Stimulated activated CD4-positive, alpha-beta T cell treated with anti-CD3 and anti-CD28 coated beads, TNF-alpha, amount 100 ng/mL, for 24 hours (primary cell): ENCODE data around the gene SLC2A3.
"Not testable (repeated sequence)": the region's sequence is repeated elsewhere in the genome, so short reads cannot be mapped to it uniquely, and the experiment has no call there.

Experiments
- DNase-seq, 3 experiments: peaks; one replicate each; pipeline ENCODE4 v3.0.0-alpha.2; 2020; ENCODE audit warnings: low read depth in 3 of 3

The SLC2A3 gene

DNA sequence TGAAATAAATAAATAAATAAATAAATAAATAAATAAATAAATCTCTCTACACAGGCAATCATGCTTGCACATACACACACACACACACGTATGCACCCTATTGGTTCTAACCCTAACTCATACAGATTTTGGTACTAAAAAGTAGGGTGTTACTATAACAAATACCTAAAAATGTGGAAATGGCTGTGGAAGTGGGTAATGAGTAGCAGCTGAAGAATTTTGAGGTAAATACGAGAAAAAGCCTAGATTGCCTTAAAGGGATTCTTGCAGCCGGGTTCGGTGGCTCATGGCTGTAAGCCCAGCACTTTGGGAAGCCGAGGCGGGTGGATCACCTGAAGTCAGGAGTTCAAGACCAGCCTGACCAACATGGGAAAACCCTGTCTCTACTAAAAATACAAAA, 15.7 kb upstream of the SLC2A3 start:
- no peak for DNase-seq

GRCh38 chr12:7950230-7950943, 14.4 kb upstream of the SLC2A3 start:
- not testable (repeated sequence) for DNase-seq

DNA sequence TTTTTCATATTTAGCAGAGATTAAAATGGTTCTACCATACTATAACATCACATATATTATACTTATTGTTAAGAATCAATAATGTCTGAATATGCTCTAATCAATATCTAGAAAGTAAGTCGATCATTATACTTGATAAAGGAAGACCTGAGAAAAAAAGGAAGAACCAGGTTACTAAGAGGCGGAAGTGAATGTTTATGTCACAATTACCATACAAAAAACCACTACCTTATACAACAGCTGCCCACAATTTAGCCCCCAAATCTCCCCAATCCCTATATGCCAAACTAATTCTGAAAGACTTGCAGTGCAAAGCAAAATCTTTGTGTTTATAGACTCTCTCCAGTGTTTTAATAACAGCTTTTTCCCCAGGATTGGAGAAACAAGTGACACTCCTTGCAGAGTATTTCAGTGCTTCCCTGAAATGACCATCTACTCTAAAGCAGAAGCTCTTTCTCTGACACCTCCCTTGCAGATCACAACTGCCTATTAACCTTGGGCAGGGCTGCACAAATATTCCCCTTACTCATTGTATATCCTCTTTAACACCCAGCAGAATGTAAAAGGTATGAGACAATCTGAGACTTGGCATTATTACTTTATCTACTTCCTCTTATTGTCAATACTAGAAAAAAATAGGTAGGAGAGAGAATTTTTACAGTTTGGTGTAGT, 12.7 kb upstream of the SLC2A3 start:
- DNase-seq = no peak

DNA sequence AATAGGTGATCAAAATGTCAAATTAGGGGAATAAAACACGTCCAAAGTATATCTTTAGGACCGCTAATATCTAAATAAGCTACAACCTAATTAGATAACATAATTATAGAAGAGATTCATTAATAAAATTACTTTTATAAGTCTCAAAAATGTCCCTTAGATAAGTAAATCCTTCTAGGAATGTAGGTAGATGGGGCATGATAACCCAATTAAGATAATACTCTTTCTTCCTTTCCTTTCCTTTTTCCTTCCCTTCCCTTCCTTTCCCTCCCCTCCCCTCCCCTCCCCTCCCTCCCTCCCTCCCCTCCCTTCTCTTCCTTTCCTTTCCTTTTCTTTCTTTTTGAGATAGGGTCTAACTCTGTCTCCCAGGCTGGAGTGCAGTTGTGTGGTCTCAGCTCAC, 11.0 kb upstream of the SLC2A3 start:
- DNase-seq = no peak

DNA sequence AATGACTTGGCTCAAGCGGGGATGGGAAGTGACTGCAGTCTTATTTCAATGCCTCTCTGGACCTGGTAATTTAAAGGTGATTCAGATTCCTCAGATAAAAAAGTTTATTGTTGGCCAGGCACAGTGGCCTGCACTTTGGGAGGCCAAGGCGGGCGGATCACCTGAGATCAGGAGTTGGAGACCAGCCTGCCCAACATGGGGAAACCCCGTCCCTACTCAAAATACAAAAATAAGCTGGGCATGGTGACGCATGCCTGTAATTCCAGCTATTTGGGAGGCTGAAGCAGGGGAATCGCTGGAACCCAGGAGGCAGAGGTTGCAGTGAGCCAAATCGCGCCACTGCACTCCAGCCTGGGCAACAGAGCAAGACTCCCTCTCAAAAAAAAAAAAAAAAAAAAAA, 8.8 kb upstream of the SLC2A3 start:
- not testable (repeated sequence) for DNase-seq

- DNase-seq = no peak
These were observed 4.9 kb upstream of the SLC2A3 start for GRCh38 chr12:7940906-7941305.

DNA sequence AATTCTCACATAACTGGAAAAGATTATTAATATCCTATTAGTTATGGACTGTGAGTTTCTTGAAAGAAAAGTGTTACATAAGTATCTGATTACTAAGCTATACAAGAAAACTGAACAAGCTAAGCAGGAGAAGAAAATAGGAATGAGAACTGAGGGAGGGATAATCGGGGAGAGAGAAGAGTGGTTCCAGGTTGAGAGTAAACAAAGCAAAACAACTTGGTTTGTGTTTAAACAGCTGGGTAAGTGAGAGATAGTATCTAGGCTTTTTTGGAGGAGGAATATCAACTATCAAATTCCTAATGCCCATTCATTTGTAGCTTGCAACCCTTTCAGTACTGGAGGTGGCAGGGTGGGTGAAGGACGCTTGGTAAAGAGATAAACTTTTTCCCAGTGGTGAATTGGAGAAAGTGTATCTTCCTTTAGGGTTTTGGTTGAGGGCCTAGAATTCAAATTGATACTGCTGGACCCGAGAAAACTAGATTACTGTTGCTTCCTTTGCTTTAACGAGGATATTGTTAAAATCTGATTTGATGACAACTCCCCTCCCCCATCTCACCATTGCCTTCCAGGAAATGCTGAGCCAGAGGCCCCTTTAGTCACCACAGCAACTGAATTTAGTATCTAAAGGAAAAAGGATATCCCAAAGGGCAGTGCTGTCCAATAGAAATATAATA, 2.0 kb upstream of the SLC2A3 start:
- DNase-seq = no peak

- no peak for DNase-seq
These were observed 996 bp downstream of the SLC2A3 start for GRCh38 chr12:7934889-7935492.

DNA sequence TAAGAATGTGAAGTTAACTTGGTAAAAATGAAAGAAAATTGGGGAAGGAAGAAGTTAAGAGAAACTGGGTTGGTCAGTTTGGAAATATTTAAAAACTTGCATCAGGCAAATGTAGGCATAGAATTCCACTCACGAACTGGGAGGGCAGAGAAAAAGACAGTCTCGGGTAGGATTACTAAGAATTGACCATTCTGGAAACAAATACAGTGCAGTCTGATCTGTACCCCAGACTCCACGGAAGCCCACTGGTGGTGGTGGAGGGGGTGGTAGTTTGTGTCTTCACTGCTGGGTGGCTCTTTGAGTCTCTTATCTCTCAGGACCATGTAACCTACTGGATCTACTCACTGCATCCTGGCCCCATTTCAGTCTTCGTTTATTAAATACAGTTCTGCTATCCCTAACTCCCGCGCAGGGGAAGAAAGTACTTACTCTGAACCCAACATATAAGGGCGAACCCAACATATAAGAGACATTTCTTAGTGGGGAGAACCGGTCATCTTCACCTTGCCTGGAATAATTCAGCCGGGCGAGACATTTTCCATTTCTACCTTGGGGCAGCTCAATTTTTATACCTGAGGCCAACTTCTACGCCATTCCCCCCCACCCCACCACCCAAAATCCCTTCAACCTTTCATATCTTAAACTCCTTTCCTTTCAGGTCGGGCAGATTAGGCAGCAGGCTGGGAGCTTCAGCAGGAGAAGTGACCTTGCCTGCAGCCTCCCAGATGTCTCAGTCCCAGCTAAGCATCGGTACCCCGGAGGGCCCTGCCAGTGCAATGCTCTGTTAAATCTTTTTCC, 1.7 kb downstream of the SLC2A3 start:
- no peak for DNase-seq

DNA sequence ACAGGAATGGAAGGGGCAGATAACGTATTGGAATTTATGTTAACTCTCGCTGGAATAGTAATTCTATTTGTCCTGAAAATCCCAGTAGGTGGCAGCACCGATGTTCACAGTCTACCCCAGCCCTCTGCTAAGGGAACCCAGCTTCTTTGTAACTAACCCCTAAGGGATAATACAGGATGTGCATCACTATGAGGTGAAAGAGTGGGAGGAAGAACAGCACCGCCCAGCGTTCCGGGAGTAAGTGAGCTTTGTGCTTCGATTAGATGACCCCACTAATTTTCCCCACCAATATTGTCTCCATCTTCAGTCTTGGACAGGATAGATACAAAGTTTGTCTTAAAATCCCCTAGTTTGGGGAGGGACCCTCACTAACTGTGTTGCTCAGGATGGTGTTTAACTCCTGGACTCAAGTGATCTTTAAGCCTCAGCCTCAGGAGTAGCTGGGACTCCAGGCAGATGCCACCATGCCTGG, 2.7 kb downstream of the SLC2A3 start:
- DNase-seq = peak; percentile 66 to 81 (median 74)

DNA sequence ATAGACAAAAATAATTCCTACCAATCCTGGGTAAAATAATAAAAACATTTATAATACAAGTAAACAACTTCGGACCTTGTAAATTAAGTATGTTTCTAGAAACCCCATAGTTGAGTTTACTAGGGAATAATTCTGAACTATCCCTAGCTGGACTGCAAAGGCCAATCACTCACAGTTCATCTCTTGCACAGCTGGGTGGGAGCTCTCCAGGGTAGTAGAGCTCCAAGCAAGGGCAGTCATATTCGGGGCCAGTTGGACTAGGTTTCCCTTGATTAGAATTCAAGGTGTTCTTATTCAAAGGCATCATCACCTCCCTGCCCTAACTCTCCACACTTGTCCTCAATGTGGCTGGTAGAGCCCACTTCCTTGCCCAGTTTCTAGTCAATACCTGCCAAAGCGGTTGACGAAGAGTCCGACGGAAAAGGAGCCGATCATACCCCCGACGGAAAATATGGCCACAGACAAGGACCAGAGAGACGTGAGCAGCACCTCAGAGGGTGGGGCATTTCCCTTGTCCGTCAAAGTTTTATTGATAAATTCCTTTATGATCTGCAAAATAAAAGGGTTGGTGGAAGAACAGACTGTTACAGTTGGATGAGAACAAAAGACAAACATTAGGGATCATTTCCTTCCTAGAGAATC, 3.3 kb downstream of the SLC2A3 start:
- not testable (repeated sequence) for DNase-seq

DNA sequence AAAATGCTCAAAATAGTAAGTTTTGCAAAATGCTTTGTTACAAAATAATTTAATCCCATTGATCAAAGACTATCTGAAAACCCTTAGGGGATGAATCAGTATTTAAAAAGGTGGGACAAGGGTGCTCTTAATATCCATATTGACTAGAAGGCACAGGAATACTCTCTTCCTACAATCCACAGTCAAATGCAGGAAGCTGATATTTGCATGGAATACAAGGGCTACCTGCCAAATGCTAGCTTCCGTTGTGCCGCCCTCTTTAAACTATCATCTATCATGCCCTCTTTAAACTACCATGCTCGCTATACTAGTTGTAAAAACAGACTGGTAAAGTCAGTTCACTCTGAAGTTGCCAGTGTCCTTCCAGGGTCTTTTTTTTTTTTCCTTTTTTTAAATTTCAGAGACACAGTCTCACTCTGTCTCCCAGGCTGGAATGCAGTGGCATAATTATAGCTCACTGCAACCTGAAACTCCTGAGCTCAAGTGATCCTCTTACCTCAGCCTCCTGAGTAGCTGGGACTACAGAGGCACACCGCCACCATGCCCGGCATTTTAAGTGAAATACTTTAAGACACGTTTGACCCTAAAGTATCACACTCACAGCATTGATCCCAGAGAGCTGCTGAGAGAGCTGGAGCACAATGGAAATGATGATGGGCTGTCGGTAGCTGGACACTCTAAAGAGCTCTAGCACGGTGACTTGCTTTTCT, 6.7 kb downstream of the SLC2A3 start:
- DNase-seq = no peak

DNA sequence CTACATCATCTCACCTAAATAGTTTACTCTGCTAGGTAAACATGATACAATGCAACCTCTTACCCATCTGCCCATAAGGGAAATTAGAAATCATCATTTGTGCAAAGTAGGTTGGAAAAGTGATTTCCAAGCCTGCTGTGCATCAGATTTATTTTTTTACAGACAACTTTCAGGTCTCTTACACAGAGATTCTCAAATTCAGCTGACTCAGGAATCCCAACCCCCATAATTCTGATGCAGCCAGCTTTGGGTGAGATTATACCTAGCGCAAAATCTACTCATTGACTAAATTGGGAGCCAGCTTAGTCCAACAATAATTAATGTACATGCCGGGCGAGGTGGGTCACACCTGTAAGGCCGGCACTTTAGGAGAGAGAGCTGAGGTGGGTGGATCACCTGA, 8.5 kb downstream of the SLC2A3 start:
- no peak for DNase-seq

DNA sequence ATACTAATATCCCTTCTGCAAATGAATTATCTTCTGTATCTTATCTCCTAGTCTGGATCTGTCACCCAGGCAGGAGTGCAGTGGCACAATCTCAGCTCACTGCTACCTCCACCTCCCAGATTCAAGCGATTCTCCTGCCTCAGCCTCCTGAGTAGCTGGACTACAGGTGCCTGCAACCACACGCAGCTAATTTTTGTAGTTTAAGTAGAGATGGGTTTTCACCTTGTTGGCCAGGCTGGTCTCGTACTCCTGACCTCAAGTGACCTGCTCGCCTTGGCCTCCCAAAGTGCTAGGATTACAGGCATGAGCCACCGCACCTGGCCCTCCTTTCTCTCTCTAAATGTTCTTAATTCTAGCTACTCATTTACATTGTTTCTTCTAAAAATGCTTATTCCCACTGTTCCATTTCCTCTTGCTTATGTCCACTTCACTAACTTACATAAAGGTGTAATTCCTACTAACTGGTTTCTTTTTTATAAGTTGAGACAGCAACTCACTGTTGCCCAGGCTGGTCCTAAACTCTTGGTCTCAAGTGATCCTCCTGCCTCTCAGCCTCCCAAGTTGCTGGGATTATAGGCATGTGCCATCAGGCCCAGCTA, 9.8 kb downstream of the SLC2A3 start:
- not testable (repeated sequence) for DNase-seq

GRCh38 chr12:7923241-7924236, 12.4 kb downstream of the SLC2A3 start:
- DNase-seq = no peak

GRCh38 chr12:7921181-7921580, 14.8 kb downstream of the SLC2A3 start:
- DNase-seq = not testable (repeated sequence)

- not testable (repeated sequence) for DNase-seq
These were observed 17.8 kb downstream of the SLC2A3 start for GRCh38 chr12:7918268-7918590.

DNA sequence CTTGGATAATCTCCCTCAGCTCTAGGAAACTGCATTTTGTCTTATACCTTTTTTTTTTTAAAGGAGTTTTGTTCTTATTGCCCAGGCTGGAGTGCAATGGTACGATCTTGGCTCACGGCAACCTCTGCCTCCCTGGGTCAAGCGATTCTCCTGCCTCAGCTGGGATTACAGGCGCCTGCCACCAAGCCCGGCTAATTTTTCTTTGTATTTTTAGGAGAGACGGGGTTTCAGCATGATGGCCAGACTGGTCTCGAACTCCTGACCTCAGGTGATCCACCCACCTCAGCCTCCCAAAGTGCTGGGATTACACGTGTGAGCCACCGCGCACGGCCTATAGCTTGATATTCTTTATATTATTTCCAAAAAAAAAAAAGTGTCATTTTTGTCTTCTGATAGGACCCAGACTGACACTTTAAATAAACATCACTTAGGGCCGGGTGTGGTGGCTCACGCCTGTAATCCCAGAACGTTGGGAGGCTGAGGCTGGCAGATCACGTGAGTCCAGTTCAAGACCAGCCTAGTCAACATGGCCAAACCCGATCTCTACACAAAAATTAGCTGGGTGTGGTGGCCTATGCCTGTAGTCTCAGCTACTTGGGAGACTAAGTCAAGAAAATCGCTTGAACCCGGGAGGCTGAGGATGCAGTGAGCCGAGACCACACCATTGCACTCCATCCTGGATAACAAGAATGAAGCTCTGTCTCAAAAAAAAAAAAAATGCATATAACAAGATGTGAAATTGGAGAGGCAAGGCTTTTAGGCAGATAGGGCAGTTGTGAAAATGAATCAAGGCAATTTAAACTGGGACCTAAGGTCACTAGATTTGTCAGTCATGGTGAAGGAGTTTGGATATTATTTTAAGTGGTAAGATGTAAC, 18.4 kb downstream of the SLC2A3 start:
- DNase-seq = no peak
